ENCODE measurements around the gene PIN1.
"Not testable (repeated sequence)": the region's sequence is repeated elsewhere in the genome, so short reads cannot be mapped to it uniquely, and the experiment has no call there.

The PIN1 gene

DNA sequence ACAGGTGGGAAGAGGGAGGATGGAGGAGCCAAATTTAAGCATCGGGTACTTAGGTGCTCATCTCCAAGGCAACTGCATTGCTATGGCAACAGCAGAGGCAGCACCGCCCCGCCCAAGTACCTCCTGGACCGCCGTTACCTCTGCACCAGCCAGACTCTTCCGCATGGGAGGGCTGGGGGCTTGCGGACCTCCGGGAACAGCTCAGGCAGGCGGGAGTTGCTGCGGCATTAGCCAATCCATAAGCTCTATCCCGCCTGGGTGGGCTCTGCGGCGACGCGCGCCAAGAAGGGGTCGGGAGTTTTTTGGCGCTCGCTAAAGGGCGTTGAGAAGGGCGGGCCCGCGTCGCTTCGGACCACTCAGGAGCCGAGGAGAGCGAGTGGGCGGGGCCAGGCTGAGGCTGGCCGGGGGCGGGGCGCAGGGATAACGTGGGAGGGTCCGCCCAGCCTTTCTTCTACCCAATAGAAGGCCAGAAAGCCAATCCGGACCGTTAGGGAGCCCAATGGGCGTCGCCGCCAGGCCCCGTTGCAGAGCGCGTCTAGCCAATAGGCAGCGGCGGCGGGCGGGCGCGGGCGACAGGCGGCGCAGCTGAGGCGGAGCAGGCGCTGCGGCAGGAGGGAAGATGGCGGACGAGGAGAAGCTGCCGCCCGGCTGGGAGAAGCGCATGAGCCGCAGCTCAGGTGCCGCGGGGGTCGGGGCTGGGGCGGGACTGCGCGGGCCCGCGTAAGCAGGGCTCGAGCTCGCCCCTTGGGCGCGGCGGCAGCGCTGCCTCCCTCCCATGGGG is at the start of gene PIN1:
Gene PIN1 (plus strand): TSS at position 593 of the 781 bp plus-strand sequence. CDS start 27 bp downstream, at position 620.
- Histone ChIP-seq H3K4me3 (peak within 1 kb of the TSS; percentile 86), H3K9me3 (ENCODE audit: low read depth, low read length) (no peaks in the 10 kb centered on the region), H3K27ac (no peak within 1 kb of the TSS), H3K36me3 (ENCODE audit: insufficient read depth, low read length) (peaks cover 18% of the 10 kb centered on the region), H3K9ac (ENCODE audit: insufficient read length) (peak within 1 kb of the TSS; percentile 86)
- peak; percentile 93 for DNase-seq (ENCODE audit: low read depth, low spot score)
- TF ChIP-seq EZH2 (IDR thresholded peaks at IDR 0.05) (no peak), POLR2AphosphoS5 (IDR thresholded peaks at IDR 0.05; ENCODE audit: borderline replicate concordance, low read depth, low read length) (peak; percentile 68)

DNA sequence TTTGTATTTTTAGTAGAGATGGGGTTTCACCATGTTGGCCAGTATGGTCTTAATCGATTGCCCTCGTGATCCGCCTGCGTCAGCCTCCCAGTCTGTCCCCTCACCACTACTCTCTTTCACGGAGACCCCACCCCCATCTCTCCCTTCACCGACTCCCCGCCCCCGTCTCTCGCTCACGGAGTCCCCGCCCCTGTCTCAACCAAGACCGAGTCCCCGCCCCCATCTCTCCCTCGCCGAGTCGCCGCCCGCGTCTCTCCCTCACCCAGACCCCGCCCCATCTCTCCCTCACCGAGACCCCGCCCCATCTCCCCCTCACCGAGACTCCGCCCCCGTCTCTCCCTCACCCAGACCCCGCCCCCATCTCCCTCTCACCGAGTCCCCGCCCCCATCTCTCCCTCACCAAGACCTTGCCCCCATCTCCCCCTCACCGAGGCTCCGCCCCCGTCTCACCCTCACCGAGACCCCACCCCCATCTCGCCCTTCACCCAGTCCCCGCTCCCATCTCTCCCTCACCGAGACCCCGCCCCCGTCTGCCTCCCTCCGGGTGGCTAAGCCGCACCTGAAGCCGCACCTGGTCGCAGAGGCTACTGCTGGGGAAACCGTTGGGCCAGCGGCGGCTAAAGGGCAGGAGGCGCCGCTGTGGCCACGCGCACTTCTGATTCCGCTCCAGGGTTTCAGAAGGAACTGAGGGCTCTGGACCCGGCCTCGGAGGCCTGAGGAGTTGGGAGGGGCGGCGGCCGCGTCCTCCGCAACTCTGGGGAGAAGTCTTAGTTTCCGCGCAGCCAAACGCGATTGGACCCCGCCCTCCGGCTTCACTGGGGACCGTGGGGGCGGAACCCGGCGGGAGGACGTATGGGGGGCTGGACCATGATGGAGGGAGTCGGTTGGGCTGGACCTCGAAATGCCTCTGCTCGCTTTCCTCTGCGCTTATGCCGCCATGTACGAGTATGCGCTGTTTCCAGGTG is 49.5 kb upstream of the PIN1 start:
- no peaks in the 10 kb centered on the region for H3K36me3 ChIP-seq (ENCODE audit: insufficient read depth, low read length)
- no peak overlapping the region for H3K27ac ChIP-seq
- peak; percentile 16 for DNase-seq (ENCODE audit: low read depth, low spot score)
- H3K9me3 ChIP-seq (ENCODE audit: low read depth, low read length): no peaks in the 10 kb centered on the region
- no peak for TF ChIP-seq FOXP2 (optimal IDR thresholded peaks at IDR 0.05; ENCODE audit: control extremely low read depth, extremely low read length, insufficient read depth)
- TF ChIP-seq POLR2AphosphoS5 (IDR thresholded peaks at IDR 0.05; ENCODE audit: borderline replicate concordance, low read depth, low read length): no peak
- TF ChIP-seq EZH2 (IDR thresholded peaks at IDR 0.05): no peak
- H3K4me3 ChIP-seq: peak overlapping the region; percentile 30; the same call in 1 of the 2 replicates
- no peak overlapping the region for H3K9ac ChIP-seq (ENCODE audit: insufficient read length)

DNA sequence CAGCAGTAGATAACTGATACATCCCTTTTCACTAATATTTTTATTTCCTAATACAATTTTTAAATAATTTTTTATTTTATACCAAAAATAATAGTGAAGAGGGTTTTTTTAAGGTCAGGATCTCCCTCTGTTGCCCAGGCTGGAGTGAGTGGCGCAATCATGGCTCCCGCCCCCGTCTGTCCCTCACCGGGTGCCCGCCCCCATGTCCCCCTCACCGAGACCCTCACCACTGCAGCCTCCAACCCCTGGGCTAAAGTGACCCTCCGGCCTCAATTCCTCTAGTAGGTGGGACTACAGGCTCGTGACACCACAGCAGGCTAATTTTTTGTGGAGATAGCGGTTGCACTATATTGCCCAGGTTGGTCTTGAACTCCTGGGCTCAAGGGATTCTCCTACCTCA is 48.8 kb upstream of the PIN1 start:
- H3K4me3 ChIP-seq: no peak overlapping the region
- no peak overlapping the region for H3K9ac ChIP-seq (ENCODE audit: insufficient read length)
- TF ChIP-seq EZH2 (IDR thresholded peaks at IDR 0.05) (no peak), POLR2AphosphoS5 (IDR thresholded peaks at IDR 0.05; ENCODE audit: borderline replicate concordance, low read depth, low read length) (no peak), FOXP2 (optimal IDR thresholded peaks at IDR 0.05; ENCODE audit: control extremely low read depth, extremely low read length, insufficient read depth) (no peak)
- H3K27ac ChIP-seq: no peak overlapping the region
- DNase-seq (ENCODE audit: low read depth, low spot score): no peak
- no peaks in the 10 kb centered on the region for H3K36me3 ChIP-seq (ENCODE audit: insufficient read depth, low read length)
- H3K9me3 ChIP-seq (ENCODE audit: low read depth, low read length): no peaks in the 10 kb centered on the region

DNA sequence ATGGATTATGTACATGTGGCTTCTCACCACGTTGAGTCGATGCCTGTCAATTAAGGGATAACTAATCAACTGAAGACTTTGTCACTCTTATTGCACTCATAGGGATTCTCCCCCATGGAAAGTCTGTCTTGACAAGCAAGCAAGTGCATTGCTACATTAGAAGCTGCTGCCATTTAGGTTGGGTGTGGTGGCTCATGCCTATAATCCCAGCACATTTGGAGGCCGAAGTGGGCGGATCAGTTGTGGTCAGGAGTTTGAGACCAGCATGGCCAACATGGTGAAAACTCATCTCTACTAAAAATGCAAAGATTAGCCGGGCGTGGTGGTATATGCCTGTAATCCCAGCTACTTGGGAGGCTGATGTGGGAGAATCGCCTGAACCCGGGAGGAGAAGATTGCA is 48.3 kb upstream of the PIN1 start:
- DNase-seq (ENCODE audit: low read depth, low spot score): no peak
- no peak overlapping the region for H3K27ac ChIP-seq
- H3K9me3 ChIP-seq (ENCODE audit: low read depth, low read length): no peaks in the 10 kb centered on the region
- H3K4me3 ChIP-seq: no peak overlapping the region
- no peak for TF ChIP-seq POLR2AphosphoS5 (IDR thresholded peaks at IDR 0.05; ENCODE audit: borderline replicate concordance, low read depth, low read length)
- no peak for TF ChIP-seq EZH2 (IDR thresholded peaks at IDR 0.05)
- TF ChIP-seq FOXP2 (optimal IDR thresholded peaks at IDR 0.05; ENCODE audit: control extremely low read depth, extremely low read length, insufficient read depth): no peak
- H3K36me3 ChIP-seq (ENCODE audit: insufficient read depth, low read length): no peaks in the 10 kb centered on the region
- no peak overlapping the region for H3K9ac ChIP-seq (ENCODE audit: insufficient read length)

DNA sequence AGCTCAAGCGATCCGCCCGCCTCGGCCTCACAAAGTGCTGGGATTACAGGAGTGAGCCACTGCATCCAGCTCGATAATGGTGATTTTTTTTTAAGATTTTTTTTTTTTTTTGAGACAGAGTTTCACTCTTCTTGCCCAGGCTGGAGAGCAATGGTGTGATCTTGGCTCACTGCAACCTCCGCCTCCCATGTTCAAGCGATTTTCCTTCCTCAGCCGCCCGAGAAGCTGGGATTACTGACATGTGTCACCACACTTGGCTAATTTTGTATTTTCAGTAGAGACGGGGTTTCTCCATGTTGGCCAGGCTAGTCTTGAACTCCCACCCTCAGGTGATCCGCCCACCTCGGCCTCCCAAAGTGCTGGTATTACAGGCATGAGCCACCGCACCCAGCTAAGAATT is 46.5 kb upstream of the PIN1 start:
- not testable (repeated sequence) for H3K27ac ChIP-seq; H3K9ac ChIP-seq (ENCODE audit: insufficient read length); DNase-seq (ENCODE audit: low read depth, low spot score); H3K9me3 ChIP-seq (ENCODE audit: low read depth, low read length); H3K36me3 ChIP-seq (ENCODE audit: insufficient read depth, low read length); H3K4me3 ChIP-seq

DNA sequence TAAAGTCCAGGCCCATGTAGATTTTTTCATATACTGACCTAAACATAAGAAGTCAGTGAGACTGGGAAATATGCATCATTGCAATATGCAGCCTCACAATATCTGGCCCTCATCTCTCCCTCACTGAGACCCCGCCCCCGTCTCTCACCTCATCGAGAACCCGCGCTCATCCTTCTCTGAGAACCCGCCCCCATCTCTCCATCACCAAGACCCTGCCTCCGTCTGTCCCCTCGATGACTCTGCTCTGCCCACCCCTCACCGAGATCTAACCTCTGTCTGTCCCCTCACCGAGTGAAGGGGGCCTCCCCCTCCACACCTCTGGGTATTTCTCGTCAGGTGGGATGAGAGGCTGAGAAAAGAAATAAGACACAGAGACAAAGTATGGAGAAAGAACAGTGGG is 46.1 kb upstream of the PIN1 start:
- Histone ChIP-seq H3K9ac (ENCODE audit: insufficient read length) (no peak overlapping the region), H3K9me3 (ENCODE audit: low read depth, low read length) (no peaks in the 10 kb centered on the region), H3K4me3 (no peak overlapping the region), H3K36me3 (ENCODE audit: insufficient read depth, low read length) (no peaks in the 10 kb centered on the region), H3K27ac (no peak overlapping the region)
- no peak for TF ChIP-seq FOXP2 (optimal IDR thresholded peaks at IDR 0.05; ENCODE audit: control extremely low read depth, extremely low read length, insufficient read depth)
- no peak for TF ChIP-seq EZH2 (IDR thresholded peaks at IDR 0.05)
- TF ChIP-seq POLR2AphosphoS5 (IDR thresholded peaks at IDR 0.05; ENCODE audit: borderline replicate concordance, low read depth, low read length): no peak
- DNase-seq (ENCODE audit: low read depth, low spot score): no peak

- H3K27ac ChIP-seq; H3K36me3 ChIP-seq (ENCODE audit: insufficient read depth, low read length); H3K4me3 ChIP-seq; H3K9ac ChIP-seq (ENCODE audit: insufficient read length); DNase-seq (ENCODE audit: low read depth, low spot score); H3K9me3 ChIP-seq (ENCODE audit: low read depth, low read length): not testable (repeated sequence)
Observed at GRCh38 chr19:9789579-9789978, 45.5 kb upstream of the PIN1 start.

GRCh38 chr19:9791073-9791367 is 44.1 kb upstream of the PIN1 start:
- H3K4me3 ChIP-seq: peak overlapping the region; percentile 76
- DNase-seq (ENCODE audit: low read depth, low spot score); H3K9me3 ChIP-seq (ENCODE audit: low read depth, low read length); H3K36me3 ChIP-seq (ENCODE audit: insufficient read depth, low read length); H3K9ac ChIP-seq (ENCODE audit: insufficient read length); H3K27ac ChIP-seq: not testable (repeated sequence)

Data from SK-N-MC (cell line).